Ishikawa (cell line): ENCODE data around the gene TENM3.

Experiments used
- CEBPB ChIP-seq: IDR thresholded peaks from 2 replicates; pipeline ENCODE4 v1.6.1; 2012
- CREB1 ChIP-seq: IDR thresholded peaks from 2 replicates; pipeline ENCODE4 v1.6.1; 2012; ENCODE audit warnings: low read depth
- EGR1 ChIP-seq: IDR thresholded peaks from 2 replicates; pipeline ENCODE4 v1.6.1; 2012
- EP300 ChIP-seq: IDR thresholded peaks from 2 replicates; pipeline ENCODE4 v1.6.1; 2012; ENCODE audit warnings: borderline replicate concordance
- FOXM1 ChIP-seq: IDR thresholded peaks from 2 replicates; pipeline ENCODE4 v1.6.1; 2012; ENCODE audit warnings: low read depth, borderline replicate concordance
- MAX ChIP-seq: IDR thresholded peaks from 2 replicates; pipeline ENCODE4 v1.6.1; 2012
- NFIC ChIP-seq: IDR thresholded peaks from 2 replicates; pipeline ENCODE4 v1.6.1; 2012
- RAD21 ChIP-seq: IDR thresholded peaks from 2 replicates; pipeline ENCODE4 v1.6.1; 2012; ENCODE audit warnings: low read depth
- REST ChIP-seq: IDR thresholded peaks from 2 replicates; pipeline ENCODE4 v1.6.1; 2012; ENCODE audit warnings: low read depth, mild to moderate bottlenecking
- TAF1 ChIP-seq: IDR thresholded peaks from 2 replicates; pipeline ENCODE4 v1.6.1; 2012; ENCODE audit warnings: low read depth, mild to moderate bottlenecking
- TCF12 ChIP-seq: IDR thresholded peaks from 2 replicates; pipeline ENCODE4 v1.6.1; 2012; ENCODE audit warnings: low read depth
- TEAD4 ChIP-seq: IDR thresholded peaks from 2 replicates; pipeline ENCODE4 v1.6.1; 2012
- USF1 ChIP-seq: IDR thresholded peaks from 2 replicates; pipeline ENCODE4 v1.6.1; 2012
- YY1 ChIP-seq: IDR thresholded peaks from 2 replicates; pipeline ENCODE4 v1.6.1; 2012; ENCODE audit warnings: low read depth
- ZBTB7A ChIP-seq: IDR thresholded peaks from 2 replicates; pipeline ENCODE4 v1.6.1; 2012; ENCODE audit warnings: low read depth

Gene TENM3

GRCh38 chr4:182684796-182685195 is 441.6 kb downstream of the TENM3 start:
- TF ChIP-seq YY1, result no peak
- no peak for TF ChIP-seq MAX
- TF ChIP-seq REST, result no peak
- TF ChIP-seq TEAD4, result no peak
- no peak for TF ChIP-seq FOXM1
- no peak for TF ChIP-seq NFIC
- no peak for TF ChIP-seq RAD21
- TF ChIP-seq CREB1, result no peak
- TF ChIP-seq EP300, result no peak
- TF ChIP-seq CEBPB, result no peak
- no peak for TF ChIP-seq ZBTB7A
- TF ChIP-seq TAF1, result no peak
- no peak for TF ChIP-seq TCF12
- no peak for TF ChIP-seq USF1

GRCh38 chr4:182688081-182688480 is 444.9 kb downstream of the TENM3 start:
- TF ChIP-seq NFIC, result no peak
- no peak for TF ChIP-seq REST
- no peak for TF ChIP-seq EGR1
- TF ChIP-seq TCF12, result no peak
- no peak for TF ChIP-seq CREB1
- TF ChIP-seq MAX, result no peak
- no peak for TF ChIP-seq RAD21
- no peak for TF ChIP-seq ZBTB7A
- TF ChIP-seq USF1, result no peak
- TF ChIP-seq TAF1, result no peak
- TF ChIP-seq EP300, result no peak
- TF ChIP-seq FOXM1, result no peak
- TF ChIP-seq YY1, result no peak
- no peak for TF ChIP-seq CEBPB
- no peak for TF ChIP-seq TEAD4

GRCh38 chr4:182694551-182694950 is 451.3 kb downstream of the TENM3 start:
- TF ChIP-seq RAD21, result no peak
- TF ChIP-seq ZBTB7A, result no peak
- no peak for TF ChIP-seq MAX
- no peak for TF ChIP-seq TAF1
- no peak for TF ChIP-seq USF1
- no peak for TF ChIP-seq NFIC

GRCh38 chr4:182695009-182695408 is 451.8 kb downstream of the TENM3 start:
- TF ChIP-seq USF1 (no peak), RAD21 (no peak), CREB1 (no peak), NFIC (no peak), ZBTB7A (no peak), REST (no peak), TAF1 (no peak), FOXM1 (no peak), EP300 (no peak), TCF12 (no peak), YY1 (no peak), EGR1 (no peak), MAX (no peak), TEAD4 (no peak), CEBPB (no peak)
